C1 segment of cervical spinal cord (tissue), 14 donors: ENCODE data around the gene IL16.
A peak's percentile ranks its signal among the peaks of the same experiment; 100 is the strongest.
"Not testable (repeated sequence)": the region's sequence is repeated elsewhere in the genome, so short reads cannot be mapped to it uniquely, and the experiment has no call there.

Source experiments
- DNase-seq, 14 donors: peaks; one replicate each; lab custom pipeline; 2025; lab: John Stamatoyannopoulos, UW

The IL16 gene

DNA sequence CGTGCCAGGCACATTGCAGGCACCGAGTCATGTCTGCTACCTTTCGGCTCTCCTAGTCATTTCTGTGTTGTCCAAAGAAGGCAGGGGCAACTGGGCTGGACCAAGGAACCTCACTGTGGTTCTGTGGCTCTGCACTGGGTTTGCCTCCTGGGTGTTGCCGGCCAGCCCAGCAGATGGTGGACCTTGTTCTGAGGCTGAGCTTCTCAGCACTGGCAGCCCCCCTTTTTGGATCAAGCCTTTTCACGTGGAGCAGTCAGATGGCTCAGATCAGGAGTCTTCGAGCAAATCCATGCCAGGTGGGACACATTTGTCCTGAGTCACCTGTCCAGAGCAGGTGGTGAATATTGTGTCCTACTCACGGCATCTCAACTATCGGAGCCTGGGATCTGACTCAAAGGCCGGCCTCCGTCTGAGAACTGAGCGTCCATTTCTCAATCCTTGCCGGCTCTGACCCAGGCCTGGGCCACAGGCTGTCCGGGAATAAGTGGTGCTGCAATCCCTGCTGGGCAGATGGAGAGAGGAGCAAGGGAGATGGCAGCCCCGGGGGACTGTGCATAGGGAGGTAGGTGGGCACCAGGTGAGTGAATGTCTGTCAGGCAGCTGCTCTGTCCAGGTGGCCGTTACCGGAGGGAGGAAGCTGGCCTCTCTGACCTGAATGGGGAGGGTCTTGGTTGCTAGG, at the start of gene IL16:
IL16 (plus strand) TSS at position 304 of the 679 bp plus-strand sequence. CDS start 28,521 bp downstream, outside the sequence.
- peak in 3 of 14 donors; percentile 13 to 99 (median 63) for DNase-seq

- no peak for DNase-seq
Measured at GRCh38 chr15:81151389-81151788, 45.3 kb upstream of the IL16 start.

DNA sequence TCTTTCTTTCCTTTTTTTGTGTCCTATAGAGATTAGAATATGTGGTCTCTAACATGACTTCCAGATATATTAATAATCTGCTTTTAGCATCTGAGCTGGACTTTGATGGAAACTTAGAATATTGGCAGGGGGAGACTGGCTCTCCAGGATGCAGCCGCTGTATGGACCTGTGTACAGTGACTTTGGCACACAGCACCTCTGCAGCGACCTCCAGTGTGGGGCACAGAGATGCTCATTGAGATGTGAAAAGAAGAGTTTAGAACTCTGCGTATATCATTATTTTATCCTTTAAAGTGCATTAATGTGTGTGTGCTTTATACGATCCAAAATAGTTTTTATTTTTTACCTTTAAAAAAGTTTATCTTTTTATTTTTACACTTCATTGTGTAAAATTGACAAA, 44.3 kb upstream of the IL16 start:
- DNase-seq = no peak

- no peak for DNase-seq
Measured at GRCh38 chr15:81152799-81153198, 43.9 kb upstream of the IL16 start.

DNA sequence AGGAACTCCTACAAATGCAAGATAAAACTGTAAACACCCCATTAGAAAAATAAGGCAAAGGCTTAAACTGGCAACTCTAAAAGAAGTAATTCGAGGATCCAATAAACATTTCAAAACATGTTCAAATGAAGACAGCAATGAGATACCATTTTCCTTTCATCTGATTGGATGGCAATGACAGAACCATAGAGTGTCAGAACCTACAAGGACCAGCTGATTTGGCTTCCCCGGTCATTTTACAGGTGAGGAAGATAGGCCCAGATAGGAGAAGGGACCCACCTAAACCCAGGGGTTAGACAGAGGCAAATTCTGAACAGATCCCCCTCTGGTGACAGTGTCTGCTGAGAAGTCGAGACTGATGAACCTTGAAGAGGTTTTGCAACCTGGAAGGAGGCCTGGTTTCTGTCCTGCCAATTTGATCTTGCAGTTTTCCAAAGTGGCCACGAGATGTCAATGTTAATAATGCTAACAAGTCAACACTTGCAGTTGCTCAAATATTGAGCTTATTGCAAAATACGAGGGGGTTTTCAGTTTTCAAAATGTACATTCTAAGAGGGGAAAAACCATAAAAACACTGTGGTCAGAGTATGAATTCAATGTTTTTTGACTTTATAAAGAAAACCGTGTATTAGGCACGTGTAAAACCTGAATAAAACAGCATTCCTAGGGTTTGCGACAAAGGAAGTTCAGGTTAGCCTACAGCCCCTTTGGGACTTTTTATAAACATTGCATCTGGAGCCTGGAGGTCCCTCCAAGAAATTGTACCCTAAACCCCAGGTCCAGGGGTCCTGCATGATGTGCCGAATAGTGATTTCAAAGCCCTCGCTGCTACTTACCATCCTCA, 41.1 kb upstream of the IL16 start:
- peak in 2 of 14 donors; percentile 8 to 75 for DNase-seq

DNA sequence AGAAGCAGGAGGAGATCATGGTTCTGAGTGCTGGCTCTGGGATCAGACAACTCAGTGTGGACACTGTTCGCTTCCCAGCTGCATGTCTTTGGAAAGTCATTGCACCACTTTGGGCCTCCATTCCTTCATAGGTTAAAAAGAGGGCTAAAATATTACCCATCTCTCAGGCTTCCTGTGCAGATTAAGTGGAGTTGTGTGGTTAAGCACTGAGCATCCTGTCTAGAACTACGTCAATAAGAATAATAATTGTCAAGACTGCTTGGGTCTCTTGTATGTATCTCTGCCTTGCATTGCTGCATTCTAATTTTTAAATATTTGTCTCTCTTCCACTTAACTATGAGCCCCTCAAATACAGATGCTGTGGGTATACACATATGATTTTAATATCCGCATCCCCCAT, 40.4 kb upstream of the IL16 start:
- DNase-seq = no peak

DNA sequence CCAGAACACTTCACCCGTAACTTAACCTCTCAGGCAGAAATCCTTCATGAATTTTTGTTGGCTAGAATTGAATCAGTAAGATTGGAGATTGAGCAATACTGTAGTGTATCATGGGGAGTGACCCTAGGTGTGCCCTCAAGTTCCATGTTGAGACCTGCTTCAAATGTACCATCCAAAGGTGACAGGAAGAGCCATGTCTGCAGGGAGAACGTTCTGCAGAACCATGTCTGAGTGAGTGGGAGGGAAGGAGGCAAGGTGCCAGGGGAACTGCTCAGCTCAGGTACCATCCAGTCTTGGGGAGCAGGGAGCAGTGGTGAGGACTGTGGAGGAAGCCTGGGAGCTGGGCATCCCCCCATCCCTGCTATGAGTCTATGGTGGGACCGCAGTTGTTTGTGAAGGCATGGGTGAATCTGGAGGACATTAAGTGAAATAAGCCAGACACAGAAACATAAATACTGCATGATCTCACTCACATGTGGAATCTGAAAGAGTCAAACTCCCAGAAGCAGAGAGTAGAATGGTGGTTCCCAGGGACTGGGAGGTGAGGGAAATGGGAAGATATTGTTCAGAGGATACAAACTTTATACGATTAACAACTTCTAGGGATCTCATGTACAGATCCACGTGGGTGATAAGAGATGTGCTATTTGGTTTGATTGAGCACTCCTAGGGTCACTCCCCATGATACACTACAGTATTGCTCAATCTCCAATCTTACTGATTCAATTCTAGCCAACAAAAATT, 39.3 kb upstream of the IL16 start:
- DNase-seq = no peak

GRCh38 chr15:81157939-81158223, 38.8 kb upstream of the IL16 start:
- DNase-seq = no peak

DNA sequence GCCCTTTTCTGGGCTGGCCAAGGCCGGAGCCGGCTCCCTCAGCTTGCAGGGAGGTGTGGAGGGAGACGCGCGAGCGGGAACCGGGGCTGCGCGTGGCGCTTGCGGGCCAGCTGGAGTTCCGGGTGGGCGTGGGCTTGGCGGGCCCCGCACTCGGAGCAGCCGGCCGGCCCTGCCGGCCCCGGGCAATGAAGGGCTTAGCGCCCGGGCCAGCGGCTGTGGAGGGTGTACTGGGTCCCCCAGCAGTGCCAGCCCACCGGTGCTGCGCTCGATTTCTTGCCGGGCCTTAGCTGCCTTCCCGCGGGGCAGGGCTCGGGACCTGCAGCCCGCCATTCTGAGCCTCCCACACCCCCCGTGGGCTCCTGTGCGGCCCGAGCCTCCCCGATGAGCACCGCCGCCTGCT, 38.1 kb upstream of the IL16 start:
- DNase-seq = not testable (repeated sequence)

DNA sequence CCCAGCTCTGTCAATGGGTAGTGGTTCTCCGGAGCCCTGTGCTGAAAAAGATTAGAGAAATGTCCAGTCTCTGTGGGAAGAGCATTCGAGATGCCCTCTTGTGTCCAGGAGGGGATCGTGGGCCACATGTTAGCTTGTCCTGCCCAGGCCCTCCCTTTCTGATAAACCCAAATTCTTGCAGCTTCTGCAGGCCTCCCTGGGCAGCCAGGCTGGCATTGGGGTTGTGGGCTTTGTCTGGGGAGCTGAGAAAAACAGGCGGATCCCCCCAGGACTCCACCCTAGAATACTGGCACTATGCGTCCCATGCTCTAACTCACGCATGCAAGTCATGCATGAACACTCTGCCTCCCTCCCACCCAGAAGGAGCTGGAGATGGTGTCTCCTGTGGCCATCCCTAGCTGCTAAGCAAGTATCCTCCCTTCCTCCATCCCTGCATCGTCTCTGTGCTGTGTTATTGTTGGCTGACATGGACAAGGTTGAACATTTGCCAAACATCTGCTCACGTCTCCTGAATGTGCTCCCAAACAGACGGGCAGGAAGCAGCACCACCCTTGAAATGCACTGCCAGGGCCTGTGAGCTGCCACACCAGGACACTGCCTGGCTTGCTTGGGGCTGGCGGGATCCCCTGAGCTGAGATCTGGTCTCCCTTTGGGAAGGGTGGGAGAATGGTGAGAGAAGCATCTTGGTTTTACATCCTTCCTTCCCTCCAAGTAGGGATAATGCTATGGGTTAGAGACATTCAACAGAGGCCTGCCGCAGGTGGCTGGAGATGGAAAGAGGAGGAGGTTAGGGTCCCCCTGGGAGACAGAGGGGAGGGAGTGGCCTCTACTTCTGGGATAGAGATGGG, 36.1 kb upstream of the IL16 start:
- DNase-seq = no peak

DNA sequence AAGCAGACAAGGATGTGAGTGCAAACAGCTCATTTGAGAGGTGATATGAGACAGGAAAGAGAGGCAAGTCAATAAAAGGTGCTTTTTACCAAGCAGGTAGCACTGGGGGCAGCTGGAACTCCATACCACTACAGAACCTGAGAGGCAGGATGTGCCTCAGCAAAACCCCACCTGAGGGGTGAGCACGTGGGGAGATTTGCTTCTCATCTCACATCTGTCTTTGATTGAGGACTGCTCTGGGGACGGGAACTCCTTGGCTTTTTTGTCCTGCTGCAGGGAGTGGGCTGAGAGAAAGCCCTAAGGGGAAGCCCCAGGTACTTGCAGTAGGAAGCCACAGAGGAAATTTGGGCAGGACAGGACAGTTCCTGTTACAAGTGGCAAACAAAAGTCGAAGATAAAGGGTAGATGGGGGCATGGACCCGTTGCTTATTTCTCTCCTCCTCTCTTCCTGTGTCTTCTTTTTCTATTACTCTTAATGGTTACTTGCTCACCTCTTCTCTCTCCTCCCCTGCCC, 35.5 kb upstream of the IL16 start:
- DNase-seq = no peak

DNA sequence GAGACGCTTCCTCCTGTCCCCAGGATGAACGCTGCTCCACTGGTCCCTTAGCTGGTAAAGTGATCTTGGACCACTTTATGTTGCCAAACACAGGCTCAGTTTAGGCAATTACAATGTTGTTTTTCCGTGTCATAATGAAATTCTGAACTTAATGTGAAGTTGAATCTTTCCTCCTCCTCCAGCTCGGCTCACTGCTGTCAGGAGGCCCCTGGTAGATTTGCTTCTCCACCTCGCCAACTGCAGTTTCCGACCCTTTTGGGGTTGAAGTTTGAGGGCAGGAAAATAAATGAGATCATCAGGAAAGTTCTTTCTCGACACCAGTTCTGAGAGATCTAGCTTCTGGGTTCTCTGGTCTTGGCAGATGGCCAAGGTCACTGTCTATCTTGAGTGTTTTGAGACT, 34.8 kb upstream of the IL16 start:
- DNase-seq = no peak

- no peak for DNase-seq
Measured at GRCh38 chr15:81163961-81164800, 32.5 kb upstream of the IL16 start.

DNA sequence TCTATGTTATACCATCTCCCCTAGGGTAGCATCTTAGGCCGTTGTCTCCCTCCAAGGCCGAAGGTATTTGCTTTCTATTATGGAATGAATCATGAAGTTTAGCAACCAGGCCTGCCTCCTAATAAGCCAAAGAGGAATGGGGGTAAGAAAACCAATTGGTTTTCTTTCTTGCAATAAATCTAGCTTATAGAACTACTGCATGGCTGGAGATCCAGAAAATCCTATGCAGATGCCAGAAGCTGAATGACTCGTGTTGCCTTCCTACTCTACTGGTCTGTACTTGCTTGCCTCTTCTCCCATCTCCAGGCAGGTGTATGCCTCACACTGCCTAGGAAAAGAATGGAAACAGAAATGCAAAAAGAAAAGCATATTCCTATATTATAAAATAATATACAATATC, 31.1 kb upstream of the IL16 start:
- no peak for DNase-seq

GRCh38 chr15:81166636-81167305, 29.9 kb upstream of the IL16 start:
- DNase-seq = no peak

GRCh38 chr15:81168131-81168526, 28.6 kb upstream of the IL16 start:
- DNase-seq = no peak

GRCh38 chr15:81168644-81169043, 28.0 kb upstream of the IL16 start:
- DNase-seq = no peak

DNA sequence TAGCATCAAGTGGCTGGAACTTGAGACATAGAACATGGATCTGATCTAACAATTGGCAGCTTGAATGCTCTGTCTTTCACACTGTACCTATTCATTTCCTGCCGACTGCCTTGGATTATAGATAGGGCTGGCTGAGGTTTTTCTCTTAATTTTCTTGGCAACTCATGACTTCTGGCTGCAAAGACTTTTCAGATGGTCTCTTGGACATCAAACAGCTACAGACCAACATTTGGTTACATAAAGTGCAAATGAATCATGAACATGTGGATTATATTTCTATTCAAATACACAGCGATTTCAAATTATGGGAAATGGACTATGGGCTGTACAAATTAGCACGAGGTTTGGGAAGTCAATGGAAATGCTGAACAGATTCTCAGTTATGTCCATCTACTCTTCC, 26.2 kb upstream of the IL16 start:
- no peak for DNase-seq

DNA sequence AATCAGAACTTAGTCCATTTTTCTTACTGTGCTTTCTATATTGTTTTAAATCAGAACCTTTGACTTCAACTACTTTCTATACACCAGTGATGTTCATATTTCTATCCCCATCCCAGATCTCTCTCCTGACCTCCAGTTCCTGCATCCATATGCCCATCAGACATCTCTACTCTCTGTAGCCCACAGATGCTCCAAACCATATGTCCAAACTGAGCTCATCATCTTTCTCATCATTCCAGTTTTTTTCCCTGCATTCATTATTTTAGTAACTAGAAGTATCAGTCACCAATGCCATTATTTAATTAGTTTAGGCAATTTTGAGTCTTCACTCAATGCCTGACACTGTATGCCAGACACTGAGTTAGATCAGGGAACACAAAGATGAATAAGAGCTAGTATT, 25.4 kb upstream of the IL16 start:
- DNase-seq = peak in 1 of 14 donors; percentile 56
